H1 (cell line): Measurements from ENCODE around the gene LGALS1. TPM values are rescaled to one million over a fixed set of nuclear protein-coding genes. Genes with fewer than 3 reads are reported as not detected.

Experiments
- CTCF ChIA-PET: fragments of 300-600 bp; sonication (Branson Sonifier 250); formaldehyde crosslinking; loops from one replicate; lab custom pipeline; 2021; ENCODE audit not compliant: partially characterized antibody; lab: Charles Lee
- POLR2A ChIA-PET: fragments of 300-600 bp; sonication (Branson Sonifier 250); formaldehyde crosslinking; loops from one replicate; lab custom pipeline; 2021; ENCODE audit warnings: inconsistent platforms; ENCODE audit not compliant: partially characterized antibody; lab: Charles Lee
- DNase-seq, 2 experiments: peaks; one replicate each; pipeline versions ENCODE4 v3.0.0 to v3.0.0-alpha.2; 2010 to 2022; ENCODE audit warnings: low spot score in 2 of 2, low read depth in 1 of 2, mixed read lengths in 1 of 2
- FAIRE-seq: peaks from 2 replicates; lab custom pipeline; 2011; peaks lifted over from hg19 to GRCh38; lab: Jason Lieb, UNC
- H2AFZ ChIP-seq: 2 replicates; pipeline ENCODE4 v1.8.1; 2012; ENCODE audit warnings: low read length, inconsistent platforms
- H2AK5ac ChIP-seq: 2 replicates; pipeline ENCODE4 v1.6.1; 2013; ENCODE audit warnings: low read depth, low read length
- H2BK120ac ChIP-seq: replicated peaks from 2 replicates; pipeline ENCODE3; 2013; ENCODE audit warnings: low read depth, low read length, inconsistent platforms
- H2BK12ac ChIP-seq: 2 replicates; pipeline ENCODE4 v1.6.1; 2013; ENCODE audit warnings: low read depth, low read length
- H2BK15ac ChIP-seq: 2 replicates; pipeline ENCODE4 v1.6.1; 2013; ENCODE audit warnings: low read length
- H2BK20ac ChIP-seq: 2 replicates; pipeline ENCODE4 v1.6.1; 2013; ENCODE audit warnings: low read length
- H2BK5ac ChIP-seq: 2 replicates; pipeline ENCODE4 v1.6.1; 2013; ENCODE audit warnings: low read depth, low read length
- H3K14ac ChIP-seq: 2 replicates; pipeline ENCODE4 v1.6.1; 2013; ENCODE audit warnings: inconsistent platforms; ENCODE audit not compliant: insufficient read length
- H3K18ac ChIP-seq: 2 replicates; pipeline ENCODE4 v1.6.1; 2013; ENCODE audit warnings: low read length; ENCODE audit errors: extremely low read depth
- H3K23ac ChIP-seq: 2 replicates; pipeline ENCODE4 v1.6.1; 2013; ENCODE audit warnings: inconsistent platforms; ENCODE audit not compliant: insufficient read length
- H3K23me2 ChIP-seq: 2 replicates; pipeline ENCODE4 v1.6.1; 2013; ENCODE audit warnings: low read depth, low read length
- H3K27ac ChIP-seq: 2 replicates; pipeline ENCODE4 v1.6.1; 2011; ENCODE audit warnings: low read depth, low read length, inconsistent platforms
- H3K27me3 ChIP-seq, 4 experiments: replicated peaks in 1 of 4; 1 replicate in 1 of 4; 2 replicates in 3 of 4; pipeline versions ENCODE4 v1.6.1 to v1.8.1; 2011 to 2013; ENCODE audit warnings: low read length in 3 of 4, mild to moderate bottlenecking in 3 of 4, inconsistent platforms in 2 of 4, mixed read lengths in 2 of 4, moderate library complexity in 1 of 4; ENCODE audit not compliant: control insufficient read depth in 3 of 4, insufficient read depth in 3 of 4; ENCODE audit errors: extremely low read depth in 1 of 4
- H3K36me3 ChIP-seq, 4 experiments: 2 replicates each; pipeline versions ENCODE4 v1.6.1 to v1.8.1; 2011 to 2013; ENCODE audit warnings: mild to moderate bottlenecking in 4 of 4, low read length in 3 of 4, moderate library complexity in 2 of 4, control low read depth in 1 of 4, inconsistent platforms in 1 of 4; ENCODE audit not compliant: insufficient read depth in 4 of 4, control insufficient read depth in 2 of 4
- H3K4ac ChIP-seq: replicated peaks from 2 replicates; pipeline ENCODE3; 2013; ENCODE audit warnings: low read length, low read depth, mixed read lengths, inconsistent platforms; ENCODE audit not compliant: insufficient read length
- H3K4me1 ChIP-seq, 4 experiments: replicated peaks in 1 of 4; 1 replicate in 1 of 4; 2 replicates in 3 of 4; pipeline versions ENCODE4 v1.6.1 to v1.8.1; 2011 to 2013; ENCODE audit warnings: low read length in 3 of 4, inconsistent platforms in 2 of 4, mixed read lengths in 1 of 4; ENCODE audit not compliant: insufficient read depth in 4 of 4, control insufficient read depth in 3 of 4
- H3K4me2 ChIP-seq, 2 experiments: 2 replicates each; pipeline versions ENCODE4 v1.6.1 to v1.8.1; 2011 to 2013; ENCODE audit warnings: low read depth in 2 of 2, low read length in 2 of 2, control low read depth in 1 of 2, inconsistent platforms in 1 of 2, mild to moderate bottlenecking in 1 of 2; ENCODE audit not compliant: insufficient read depth in 1 of 2
- H3K4me3 ChIP-seq, 4 experiments: fragments of 200-600, 300-600 bp in 1 of 4; sonication (generic), shearing (Covaris generic), sonication (Bioruptor Twin) in 1 of 4; 2 replicates each; pipeline versions ENCODE4 v1.5.1 to v1.8.1; 2011 to 2016; ENCODE audit warnings: low read length in 4 of 4, low read depth in 3 of 4, control low read depth in 2 of 4, inconsistent platforms in 2 of 4, mild to moderate bottlenecking in 2 of 4, mixed read lengths in 1 of 4, moderate library complexity in 1 of 4; ENCODE audit not compliant: insufficient read depth in 2 of 4; ENCODE audit errors: extremely low read depth in 1 of 4
- H3K56ac ChIP-seq: replicated peaks from 2 replicates; pipeline ENCODE3; 2013; ENCODE audit warnings: low read depth, mild to moderate bottlenecking, mixed read lengths, low read length, inconsistent platforms; ENCODE audit not compliant: insufficient read length
- H3K79me1 ChIP-seq: 2 replicates; pipeline ENCODE4 v1.6.1; 2013; ENCODE audit warnings: low read depth, low read length, control low read depth
- H3K79me2 ChIP-seq, 2 experiments: 2 replicates each; pipeline versions ENCODE4 v1.6.1 to v1.8.1; 2012 to 2013; ENCODE audit warnings: low read length in 2 of 2, mild to moderate bottlenecking in 2 of 2, inconsistent platforms in 1 of 2; ENCODE audit not compliant: insufficient read depth in 2 of 2, control insufficient read depth in 1 of 2
- H3K9ac ChIP-seq, 4 experiments: replicated peaks in 1 of 4; 1 replicate in 1 of 4; 2 replicates in 3 of 4; pipeline versions ENCODE4 v1.6.1 to v1.8.1; 2011 to 2013; ENCODE audit warnings: low read depth in 3 of 4, low read length in 3 of 4, control low read depth in 2 of 4, mild to moderate bottlenecking in 2 of 4, moderate library complexity in 2 of 4, inconsistent platforms in 1 of 4; ENCODE audit errors: extremely low read depth in 1 of 4
- H3K9me3 ChIP-seq, 2 experiments: 2 replicates each; pipeline versions ENCODE4 v1.6.1 to v1.8.1; 2012 to 2013; ENCODE audit warnings: mild to moderate bottlenecking in 2 of 2, moderate library complexity in 2 of 2, control low read depth in 1 of 2, inconsistent platforms in 1 of 2, low read depth in 1 of 2, low read length in 1 of 2, mixed read lengths in 1 of 2; ENCODE audit not compliant: insufficient read depth in 2 of 2
- H4K20me1 ChIP-seq, 2 experiments: replicated peaks in 1 of 2; 2 replicates each; pipeline versions ENCODE3 to v1.8.1; 2011 to 2013; ENCODE audit warnings: inconsistent platforms in 2 of 2, low read length in 2 of 2, mild to moderate bottlenecking in 1 of 2; ENCODE audit not compliant: insufficient read depth in 2 of 2, control insufficient read depth in 1 of 2
- H4K5ac ChIP-seq: 2 replicates; pipeline ENCODE4 v1.6.1; 2013; ENCODE audit warnings: low read length, low read depth, mixed read lengths, inconsistent platforms; ENCODE audit not compliant: insufficient read length
- H4K8ac ChIP-seq: 2 replicates; pipeline ENCODE4 v1.8.0; 2013; ENCODE audit warnings: mild to moderate bottlenecking, moderate library complexity, low read length, inconsistent platforms; ENCODE audit not compliant: insufficient read depth; ENCODE audit errors: extremely low read depth
- H4K91ac ChIP-seq: replicated peaks from 2 replicates; pipeline ENCODE3; 2013; ENCODE audit warnings: low read length, mixed read lengths, inconsistent platforms; ENCODE audit not compliant: insufficient read length
- CBX8 ChIP-seq: fragments of 300-800, 300-1000 bp; sonication (generic); IDR thresholded peaks from 2 replicates; pipeline ENCODE4 v1.7.1; 2016; ENCODE audit warnings: low read depth, low read length, borderline replicate concordance
- EGR1 ChIP-seq: IDR thresholded peaks from 2 replicates; pipeline ENCODE4 v1.6.1; 2011; ENCODE audit warnings: low read depth, low read length, borderline replicate concordance
- POLR2AphosphoS5 ChIP-seq: IDR thresholded peaks from 2 replicates; pipeline ENCODE4 v1.6.1; 2011; ENCODE audit warnings: low read depth, low read length
- WGBS, 2 experiments: shearing (Covaris generic) in 1 of 2; methylation state at CpG; one replicate each; pipeline versions ENCODE4 v1.1.6 to v1.1.7; 2013 to 2015; ENCODE audit warnings: low lambda C conversion rate in 2 of 2, mixed read lengths in 2 of 2, inconsistent platforms in 1 of 2, low coverage in 1 of 2, missing lambda C conversion rate in 1 of 2; ENCODE audit not compliant: insufficient replicate concordance in 2 of 2, insufficient coverage in 1 of 2, insufficient read length in 1 of 2; ENCODE audit errors: extremely low coverage in 1 of 2, missing lambda C conversion rate in 1 of 2; 5-methylcytosine and 5-hydroxymethylcytosine counted together
- polyA plus RNA-seq, 7 experiments: library from polyadenylated mRNA; depleted of rRNA in 3 of 7; stranded (reverse) in 5 of 7; unstranded in 2 of 7; fragments of >200 nt in 5 of 7; fragments of 200-250 nt in 2 of 7; gene quantifications; 1 replicate in 5 of 7; 2 replicates in 1 of 7; 4 replicates in 1 of 7; pipeline versions ENCODE4 v1.2.1 to v1.2.3, GENCODE V29; 2011 to 2013; ENCODE audit warnings: missing spikeins in 2 of 7, mixed read lengths in 2 of 7
- total RNA-seq: library from RNA; stranded (reverse); fragmentation: NEBNext Ultra II Directional; extraction: Animal tissue kit (Norgen Biotek cat#: 25700); gene quantifications from 2 replicates; pipeline ENCODE4 v1.2.1, GENCODE V29; 2021

The LGALS1 gene
- total and polyA plus RNA-seq, 2 of the 8 experiments (the other 6 are each of a cell fraction or from before 2014, with no cell fraction given): 12.0 to 92.4 TPM

GRCh38 chr22:37627545-37627944 lies 47.9 kb upstream of the LGALS1 start:
- TF ChIP-seq CBX8 (no peak), EGR1 (no peak), POLR2AphosphoS5 (peak; percentile 16; the same call in 1 of the 2 replicates)
- H2BK15ac ChIP-seq: no peak overlapping the region
- no peak overlapping the region for H2BK20ac ChIP-seq
- H4K8ac ChIP-seq: no peak overlapping the region; the same call in 1 of the 2 replicates
- H3K14ac ChIP-seq: no peak overlapping the region
- peaks cover 0 to 2% of the 10 kb centered on the region in 2 experiments for H4K20me1 ChIP-seq
- H4K5ac ChIP-seq: no peak overlapping the region
- no peak overlapping the region for H2AFZ ChIP-seq
- H3K9me3 ChIP-seq: no peaks in the 10 kb centered on the region
- H3K4me1 ChIP-seq: peaks cover 0 to 3% (median under 1%) of the 10 kb centered on the region in 4 experiments; a peak in 3 of 7 replicates
- H3K23me2 ChIP-seq: no peaks in the 10 kb centered on the region
- H3K9ac ChIP-seq: no peak overlapping the region
- peaks cover 0 to 6% (median 2%) of the 10 kb centered on the region in 4 experiments; a peak in 3 of 8 replicates for H3K36me3 ChIP-seq
- H3K27ac ChIP-seq: no peak overlapping the region
- CTCF ChIA-PET: interaction anchor here (0.6 to 11.1 kb wide), 6 partner anchors 10 to 79 kb away, joined by 3 to 140 read pairs (median 8); partner anchors contain the start of gene SH3BP1
- H3K27me3 ChIP-seq: no peaks in the 10 kb centered on the region
- H2BK12ac ChIP-seq: no peak overlapping the region
- H4K91ac ChIP-seq: no peak overlapping the region
- H3K4me2 ChIP-seq: no peak overlapping the region
- no peak overlapping the region for H3K18ac ChIP-seq
- POLR2A ChIA-PET: interaction anchor here (0.6 to 2.1 kb wide), 8 partner anchors 9 to 122 kb away, joined by 3 to 8 read pairs (median 4); partner anchors contain the start of gene NOL12
- H2BK120ac ChIP-seq: no peak overlapping the region
- H3K56ac ChIP-seq: no peak overlapping the region
- H3K79me1 ChIP-seq: 0 out of 2 replicates have a peak, but pooled peaks cover 2% of the 10 kb centered on the region
- no peak overlapping the region for H2BK5ac ChIP-seq
- DNase-seq (no peak), FAIRE-seq (no peak)
- H3K4ac ChIP-seq: no peak overlapping the region
- no peak overlapping the region for H3K23ac ChIP-seq
- no peaks in the 10 kb centered on the region for H3K79me2 ChIP-seq
- WGBS, 2 experiments: 93% methylated on average over 6 of the region's 6 CpGs; no CpG with 5 or more reads in 1 of the 2 experiments
- H3K4me3 ChIP-seq: no peak overlapping the region
- H2AK5ac ChIP-seq: no peak overlapping the region
